Small intestine (tissue), 7 donors: ENCODE data around the gene HOXD3. TPM values are rescaled to one million over a fixed set of nuclear protein-coding genes. Genes with fewer than 3 reads are reported as not detected.

Experiments used
- DNase-seq, 2 donors: peaks; one replicate each; pipeline versions ENCODE4 v3.0.0 to v3.0.0-alpha.2; 2013
- FAIRE-seq: peaks from 2 replicates; lab custom pipeline; 2012; peaks lifted over from hg19 to GRCh38; lab: Jason Lieb, UNC
- H3K27ac ChIP-seq, 3 donors: one replicate each; pipeline ENCODE4 v1.5.1; 2013; ENCODE audit warnings: low read length in 2 of 3, mild to moderate bottlenecking in 2 of 3, control low read depth in 1 of 3, inconsistent platforms in 1 of 3, low read depth in 1 of 3, moderate library complexity in 1 of 3
- H3K27me3 ChIP-seq, 3 donors: one replicate each; pipeline ENCODE4 v1.6.1; 2013; ENCODE audit warnings: low read length in 3 of 3, inconsistent platforms in 1 of 3; ENCODE audit not compliant: control insufficient read depth in 3 of 3, insufficient read depth in 3 of 3
- H3K36me3 ChIP-seq, 3 donors: one replicate each; pipeline ENCODE4 v1.6.1; 2013; ENCODE audit warnings: low read length in 3 of 3, inconsistent platforms in 1 of 3, low read depth in 1 of 3, mild to moderate bottlenecking in 1 of 3, moderate library complexity in 1 of 3; ENCODE audit not compliant: control insufficient read depth in 3 of 3, insufficient read depth in 2 of 3
- H3K4me1 ChIP-seq, 3 donors: one replicate each; pipeline ENCODE4 v1.6.1; 2013; ENCODE audit warnings: low read length in 2 of 3, inconsistent platforms in 1 of 3, low read depth in 1 of 3, mild to moderate bottlenecking in 1 of 3, moderate library complexity in 1 of 3; ENCODE audit not compliant: control insufficient read depth in 3 of 3, insufficient read depth in 2 of 3
- H3K4me3 ChIP-seq, 3 donors: one replicate each; pipeline ENCODE4 v1.5.1; 2013; ENCODE audit warnings: low read length in 3 of 3, control low read depth in 1 of 3, inconsistent platforms in 1 of 3, low read depth in 1 of 3, mild to moderate bottlenecking in 1 of 3, moderate library complexity in 1 of 3
- H3K9me3 ChIP-seq, 2 donors: one replicate each; pipeline ENCODE4 v1.6.1; 2013; ENCODE audit warnings: low read depth in 1 of 2, low read length in 1 of 2; ENCODE audit not compliant: control insufficient read depth in 2 of 2, insufficient read depth in 1 of 2
- WGBS, 3 donors: extraction: QIAGEN DNeasy Blood & Tissue Kit; methylation state at CpG; one replicate each; pipeline ENCODE4 v1.1.7; 2013; 5-methylcytosine and 5-hydroxymethylcytosine counted together
- polyA plus RNA-seq, 4 donors: library from polyadenylated mRNA; stranded (reverse) in 3 of 4; unstranded in 1 of 4; fragments of 200-250 nt in 3 of 4; fragments of 120-200 nt in 1 of 4; gene quantifications; one replicate each; pipeline versions ENCODE4 v1.2.1 to v1.2.3, GENCODE V29; 2013
- donor health status: healthy with polysubstance abuse.
- donor health status: control.
- donor health status: control.
- donor health status: Bipolar disorder and iron deficiency.
- donor health status: healthy.

HOXD3 gene
- polyA plus RNA-seq, 4 donors = 0.98 to 5.2 TPM; not detected in 2

GRCh38 chr2:176188774-176189680 lies 31.9 kb downstream of the HOXD3 start:
- no peaks in the 10 kb centered on the region for H3K9me3 ChIP-seq
- FAIRE-seq = no peak
- peak overlapping the region; percentile 44 to 56 (median 48) for H3K4me3 ChIP-seq
- peak in 1 of 2 donors; percentile 60 for DNase-seq
- peaks cover 0 to 4% (median 0%) of the 10 kb centered on the region in 3 donors for H3K4me1 ChIP-seq
- H3K27me3 ChIP-seq = peaks cover 4 to 63% (median 36%) of the 10 kb centered on the region in 3 donors
- H3K36me3 ChIP-seq = no peaks in the 10 kb centered on the region
- peak overlapping the region in 2 of 3 donors; percentile 36 to 46 for H3K27ac ChIP-seq
- WGBS, 3 donors = 2 to 4% (median 2%) methylated on average over 67 to 98 of the region's 98 CpGs

- H3K4me1 ChIP-seq = peaks cover 0 to 4% (median 0%) of the 10 kb centered on the region in 3 donors
- H3K9me3 ChIP-seq = no peaks in the 10 kb centered on the region
- H3K36me3 ChIP-seq = no peaks in the 10 kb centered on the region
- FAIRE-seq (no peak), DNase-seq (peak in 1 of 2 donors; percentile 32)
- H3K4me3 ChIP-seq = peak overlapping the region in 2 of 3 donors; percentile 34 to 48
- H3K27me3 ChIP-seq = peaks cover 4 to 64% (median 33%) of the 10 kb centered on the region in 3 donors
- H3K27ac ChIP-seq = no peak overlapping the region
- WGBS, 3 donors = 11 to 14% (median 12%) methylated on average over 28 of the region's 28 CpGs
Measured at GRCh38 chr2:176189681-176190641, 32.9 kb downstream of the HOXD3 start.

- H3K4me1 ChIP-seq = peaks cover 0 to 4% (median 0%) of the 10 kb centered on the region in 3 donors
- WGBS, 3 donors = 14 to 33% (median 27%) methylated on average over 1 of the region's 1 CpG
- DNase-seq (no peak), FAIRE-seq (no peak)
- no peaks in the 10 kb centered on the region for H3K36me3 ChIP-seq
- H3K27ac ChIP-seq = no peak overlapping the region
- H3K9me3 ChIP-seq = no peaks in the 10 kb centered on the region
- no peak overlapping the region for H3K4me3 ChIP-seq
- H3K27me3 ChIP-seq = peaks cover 4 to 59% (median 30%) of the 10 kb centered on the region in 3 donors
Measured at GRCh38 chr2:176192351-176192750, 35.2 kb downstream of the HOXD3 start.

- DNase-seq (no peak), FAIRE-seq (no peak)
- Histone ChIP-seq H3K4me1 (no peaks in the 10 kb centered on the region), H3K4me3 (no peak overlapping the region), H3K9me3 (no peaks in the 10 kb centered on the region), H3K27ac (no peak overlapping the region), H3K27me3 (peaks cover 4 to 52% (median 27%) of the 10 kb centered on the region in 3 donors), H3K36me3 (no peaks in the 10 kb centered on the region)
- 3 to 23% (median 20%) methylated on average over 1 of the region's 1 CpG for WGBS, 3 donors
Measured at GRCh38 chr2:176193048-176193447, 35.9 kb downstream of the HOXD3 start.

GRCh38 chr2:176199902-176200301 lies 42.8 kb downstream of the HOXD3 start:
- peaks cover 0 to 4% of the 10 kb centered on the region in 2 donors for H3K9me3 ChIP-seq

GRCh38 chr2:176200971-176201370 lies 43.9 kb downstream of the HOXD3 start:
- H3K36me3 ChIP-seq = no peaks in the 10 kb centered on the region
- no peak overlapping the region for H3K4me3 ChIP-seq
- no peaks in the 10 kb centered on the region for H3K4me1 ChIP-seq
- 71 to 76% (median 74%) methylated on average over 21 of the region's 21 CpGs for WGBS, 3 donors
- no peak for FAIRE-seq
- DNase-seq = no peak
- peaks cover 0 to 4% of the 10 kb centered on the region in 2 donors for H3K9me3 ChIP-seq
- no peak overlapping the region for H3K27ac ChIP-seq
- H3K27me3 ChIP-seq = peaks cover 2 to 20% (median 3%) of the 10 kb centered on the region in 3 donors

More at GRCh38 chr2:176199902-176200301, 42.8 kb downstream of the HOXD3 start:
- DNase-seq (no peak), FAIRE-seq (no peak)
- Histone ChIP-seq H3K4me3 (no peak overlapping the region), H3K27me3 (peaks cover 2 to 20% (median 3%) of the 10 kb centered on the region in 3 donors), H3K36me3 (no peaks in the 10 kb centered on the region), H3K27ac (no peak overlapping the region), H3K4me1 (no peaks in the 10 kb centered on the region)

- H3K36me3 ChIP-seq = no peaks in the 10 kb centered on the region
- no peak for DNase-seq
- no peak overlapping the region for H3K27ac ChIP-seq
- H3K4me1 ChIP-seq = no peaks in the 10 kb centered on the region
- no peak for FAIRE-seq
- H3K27me3 ChIP-seq = peaks cover 2 to 16% (median 3%) of the 10 kb centered on the region in 3 donors
- H3K4me3 ChIP-seq = no peak overlapping the region
- WGBS, 3 donors = 67 to 83% (median 71%) methylated on average over 7 of the region's 7 CpGs
- peaks cover 0 to 4% of the 10 kb centered on the region in 2 donors for H3K9me3 ChIP-seq
Measured at GRCh38 chr2:176202491-176202890, 45.4 kb downstream of the HOXD3 start.

- 61 to 90% (median 83%) methylated on average over 1 of the region's 1 CpG for WGBS, 3 donors
- Histone ChIP-seq H3K9me3 (peaks cover 0 to 4% of the 10 kb centered on the region in 2 donors), H3K27me3 (peaks cover 2 to 16% (median 3%) of the 10 kb centered on the region in 3 donors), H3K4me1 (no peaks in the 10 kb centered on the region), H3K4me3 (no peak overlapping the region), H3K36me3 (no peaks in the 10 kb centered on the region), H3K27ac (no peak overlapping the region)
- DNase-seq = no peak
- no peak for FAIRE-seq
Measured at GRCh38 chr2:176205126-176205525, 48.0 kb downstream of the HOXD3 start.
